Panc1 (cell line): ENCODE data around the gene TDRD7.

ENCODE experiments used
- POLR2AphosphoS5 ChIP-seq: IDR thresholded peaks from 2 replicates; pipeline ENCODE4 v1.6.1; 2012; ENCODE audit warnings: mild to moderate bottlenecking, low read depth, low read length, moderate library complexity
- SIN3A ChIP-seq: IDR thresholded peaks from 2 replicates; pipeline ENCODE4 v1.6.1; 2012; ENCODE audit warnings: low read depth, mild to moderate bottlenecking, low read length, moderate library complexity, borderline replicate concordance; ENCODE audit not compliant: insufficient read depth
- TCF7L2 ChIP-seq: IDR thresholded peaks from 2 replicates; pipeline ENCODE4 v1.6.1; 2011; ENCODE audit warnings: mild to moderate bottlenecking, low read depth, low read length, inconsistent platforms
- TF ChIP-seq, protein P1 (sequence below): fragments of 450-650 bp; IDR thresholded peaks from 2 replicates; pipeline ENCODE4 v1.5.1; 2017; ENCODE audit warnings: mild to moderate bottlenecking

DNA sequence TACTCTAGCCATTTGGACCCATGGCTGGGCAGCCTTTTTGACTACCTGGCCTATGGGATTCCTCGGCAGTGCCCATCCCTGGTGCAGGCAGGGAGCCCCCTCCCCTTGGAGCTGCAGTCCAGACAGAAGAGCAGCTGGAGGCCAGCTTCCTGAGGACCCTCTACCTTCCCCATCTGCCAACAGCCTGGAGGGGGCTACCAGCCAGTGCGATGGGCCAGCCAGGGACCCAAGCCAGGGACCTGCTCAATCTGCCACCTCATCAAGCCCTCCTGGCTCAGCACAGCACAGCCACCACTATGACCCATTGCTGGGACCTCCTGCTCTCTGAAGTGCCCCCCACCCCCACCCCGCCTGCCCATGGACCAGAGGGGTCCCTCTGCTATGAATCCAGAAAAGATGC is 22.6 kb upstream of the TDRD7 start:
- no peak for TF ChIP-seq SIN3A
- TF ChIP-seq, protein P1, sequence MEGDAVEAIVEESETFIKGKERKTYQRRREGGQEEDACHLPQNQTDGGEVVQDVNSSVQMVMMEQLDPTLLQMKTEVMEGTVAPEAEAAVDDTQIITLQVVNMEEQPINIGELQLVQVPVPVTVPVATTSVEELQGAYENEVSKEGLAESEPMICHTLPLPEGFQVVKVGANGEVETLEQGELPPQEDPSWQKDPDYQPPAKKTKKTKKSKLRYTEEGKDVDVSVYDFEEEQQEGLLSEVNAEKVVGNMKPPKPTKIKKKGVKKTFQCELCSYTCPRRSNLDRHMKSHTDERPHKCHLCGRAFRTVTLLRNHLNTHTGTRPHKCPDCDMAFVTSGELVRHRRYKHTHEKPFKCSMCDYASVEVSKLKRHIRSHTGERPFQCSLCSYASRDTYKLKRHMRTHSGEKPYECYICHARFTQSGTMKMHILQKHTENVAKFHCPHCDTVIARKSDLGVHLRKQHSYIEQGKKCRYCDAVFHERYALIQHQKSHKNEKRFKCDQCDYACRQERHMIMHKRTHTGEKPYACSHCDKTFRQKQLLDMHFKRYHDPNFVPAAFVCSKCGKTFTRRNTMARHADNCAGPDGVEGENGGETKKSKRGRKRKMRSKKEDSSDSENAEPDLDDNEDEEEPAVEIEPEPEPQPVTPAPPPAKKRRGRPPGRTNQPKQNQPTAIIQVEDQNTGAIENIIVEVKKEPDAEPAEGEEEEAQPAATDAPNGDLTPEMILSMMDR, result no peak
- no peak for TF ChIP-seq TCF7L2
- no peak for TF ChIP-seq POLR2AphosphoS5
